Loucy (cell line): ENCODE data around the gene PPP1R2B.

ENCODE experiments used
- H2AFZ ChIP-seq: fragments of 200-600 bp; sonication (generic); 2 replicates; pipeline ENCODE4 v1.6.0; 2016; ENCODE audit warnings: antibody characterized with exemption, mild to moderate bottlenecking, low read length, moderate library complexity
- H3F3A ChIP-seq: fragments of 200-600 bp; 2 replicates; pipeline ENCODE4 v1.6.0; 2016; ENCODE audit warnings: antibody characterized with exemption, low read depth, mild to moderate bottlenecking
- H3K27me3 ChIP-seq: fragments of 200-600 bp; sonication (generic); 2 replicates; pipeline ENCODE4 v1.6.1; 2014; ENCODE audit warnings: low read length, mild to moderate bottlenecking; ENCODE audit not compliant: insufficient read depth, poor library complexity, severe bottlenecking
- H3K36me3 ChIP-seq: fragments of 200-600 bp; sonication (generic); 2 replicates; pipeline ENCODE4 v1.6.1; 2016; ENCODE audit warnings: low read length; ENCODE audit not compliant: insufficient read depth
- H3K4me1 ChIP-seq: fragments of 200-600 bp; sonication (generic); 2 replicates; pipeline ENCODE4 v1.5.1; 2014; ENCODE audit warnings: low read length, mild to moderate bottlenecking; ENCODE audit not compliant: insufficient read depth, poor library complexity, severe bottlenecking
- H3K4me2 ChIP-seq: fragments of 200-600 bp; sonication (generic); 2 replicates; pipeline ENCODE4 v1.6.0; 2014; ENCODE audit warnings: antibody characterized with exemption, low read length, low read depth, mild to moderate bottlenecking; ENCODE audit not compliant: poor library complexity, severe bottlenecking
- H3K4me3 ChIP-seq: fragments of 200-600 bp; sonication (generic); 2 replicates; pipeline ENCODE4 v1.5.1; 2014; ENCODE audit warnings: low read length, mild to moderate bottlenecking, mixed read lengths; ENCODE audit not compliant: poor library complexity, severe bottlenecking
- H3K79me2 ChIP-seq: fragments of 200-600 bp; sonication (generic); 2 replicates; pipeline ENCODE4 v1.6.1; 2014; ENCODE audit warnings: low read length; ENCODE audit not compliant: insufficient read depth
- H3K9ac ChIP-seq: fragments of 200-600 bp; sonication (generic); 2 replicates; pipeline ENCODE4 v1.6.0; 2014; ENCODE audit warnings: mild to moderate bottlenecking, low read depth, low read length, moderate library complexity; ENCODE audit not compliant: poor library complexity, severe bottlenecking
- H3K9me2 ChIP-seq: fragments of 200-600 bp; sonication (generic); replicated peaks from 2 replicates; pipeline ENCODE4 v1.6.1; 2016; ENCODE audit warnings: low read depth, low read length, mixed read lengths
- H3K9me3 ChIP-seq: fragments of 200-600 bp; sonication (generic); 2 replicates; pipeline ENCODE4 v1.6.1; 2014; ENCODE audit warnings: mild to moderate bottlenecking, antibody characterized with exemption, low read length, low read depth; ENCODE audit not compliant: insufficient read depth
- H4K20me1 ChIP-seq: fragments of 200-600 bp; sonication (generic); 2 replicates; pipeline ENCODE4 v1.6.0; 2014; ENCODE audit warnings: antibody characterized with exemption, low read length, mild to moderate bottlenecking; ENCODE audit not compliant: insufficient read depth, poor library complexity, severe bottlenecking
- CTCF ChIP-seq: fragments of 200-600 bp; sonication (generic); conservative IDR thresholded peaks from 2 replicates; pipeline ENCODE4 v1.5.1; 2014; ENCODE audit warnings: mild to moderate bottlenecking, antibody characterized with exemption, low read length
- EZH2phosphoT487 ChIP-seq: fragments of 200-600 bp; IDR thresholded peaks from 2 replicates; pipeline ENCODE4 v1.6.1; 2018; ENCODE audit warnings: antibody characterized with exemption, mild to moderate bottlenecking, moderate library complexity, borderline replicate concordance

The PPP1R2B gene

GRCh38 chr5:156850206-156850751 lies at the start of gene PPP1R2B:
PPP1R2B (plus strand) TSS chr5:156850295; CDS start chr5:156850563, 268 bp downstream.
- Histone ChIP-seq H3K9me2 (no peaks in the 10 kb centered on the region), H3K9ac (no peak within 1 kb of the TSS), H3K4me1 (no peaks in the 10 kb centered on the region), H3K27me3 (no peaks in the 10 kb centered on the region), H3K4me2 (no peak within 1 kb of the TSS), H3K36me3 (no peaks in the 10 kb centered on the region), H3F3A (no peaks in the 10 kb centered on the region), H3K4me3 (no peak within 1 kb of the TSS), H2AFZ (no peak within 1 kb of the TSS), H3K79me2 (no peaks in the 10 kb centered on the region), H4K20me1 (no peaks in the 10 kb centered on the region), H3K9me3 (0 out of 2 replicates have a peak, but pooled peaks cover 4% of the 10 kb centered on the region)
- TF ChIP-seq EZH2phosphoT487 (no peak), CTCF (no peak)

GRCh38 chr5:156800929-156801328 lies 49.2 kb upstream of the PPP1R2B start:
- Histone ChIP-seq H3K9me2 (no peaks in the 10 kb centered on the region), H2AFZ (no peak overlapping the region), H3K36me3 (no peaks in the 10 kb centered on the region), H3K9ac (no peak overlapping the region), H3K9me3 (no peaks in the 10 kb centered on the region), H3K4me2 (no peak overlapping the region), H3K79me2 (no peaks in the 10 kb centered on the region), H3K4me3 (no peak overlapping the region), H3K4me1 (peaks cover 8% of the 10 kb centered on the region), H3F3A (no peaks in the 10 kb centered on the region), H4K20me1 (no peaks in the 10 kb centered on the region), H3K27me3 (no peaks in the 10 kb centered on the region)
- TF ChIP-seq CTCF (peak; percentile 38), EZH2phosphoT487 (no peak)

DNA sequence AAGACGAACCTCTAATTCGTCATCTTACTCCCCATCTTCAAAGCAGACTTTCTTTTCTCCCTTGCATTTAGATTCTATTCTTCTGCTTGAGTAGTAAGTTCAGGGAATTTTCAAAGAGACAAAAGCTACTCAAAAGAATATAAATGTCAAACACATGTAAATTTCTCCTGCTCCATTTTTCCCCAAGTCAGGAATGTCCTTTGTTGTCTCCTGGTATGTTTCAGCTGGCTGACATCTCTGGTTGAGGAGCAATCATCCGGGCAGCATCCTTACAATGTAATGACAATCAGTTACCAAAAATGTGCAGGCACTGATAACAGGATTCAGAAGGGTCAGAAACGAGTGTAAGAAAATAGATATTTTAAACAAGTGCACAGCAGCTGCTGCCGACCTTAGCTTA lies 47.6 kb upstream of the PPP1R2B start:
- Histone ChIP-seq H3K36me3 (no peaks in the 10 kb centered on the region), H3K4me3 (no peak overlapping the region), H3K9me3 (no peaks in the 10 kb centered on the region), H3F3A (no peaks in the 10 kb centered on the region), H2AFZ (no peak overlapping the region), H3K4me2 (no peak overlapping the region), H3K4me1 (peaks cover 5% of the 10 kb centered on the region), H3K27me3 (no peaks in the 10 kb centered on the region), H4K20me1 (no peaks in the 10 kb centered on the region), H3K9me2 (no peaks in the 10 kb centered on the region), H3K79me2 (no peaks in the 10 kb centered on the region), H3K9ac (no peak overlapping the region)
- no peak for TF ChIP-seq CTCF
- TF ChIP-seq EZH2phosphoT487 = no peak
